Endothelial cell of umbilical vein (primary cell): ENCODE data around the gene SOX8. TPM values are rescaled to one million over a fixed set of nuclear protein-coding genes. Genes with fewer than 3 reads are reported as not detected.

Experiments used
- BruUV-seq: library from RNA; stranded (reverse); fragments of 400-500 nt; replicated peaks from 2 replicates; lab custom pipeline; 2021; lab: Mats Ljungman, UMichigan
- CTCF ChIA-PET: fragments of 300-600, 350-600 bp; sonication (Branson Sonifier 250); formaldehyde crosslinking; loops from one replicate; lab custom pipeline; 2021; ENCODE audit warnings: antibody characterized with exemption, inconsistent platforms; lab: Charles Lee
- POLR2A ChIA-PET: fragments of 300-600, 350-600 bp; sonication (Branson Sonifier 250); formaldehyde crosslinking; loops from one replicate; lab custom pipeline; 2021; ENCODE audit warnings: antibody characterized with exemption, inconsistent platforms; lab: Charles Lee
- DNase-seq: peaks from one replicate; pipeline ENCODE4 v3.0.0-alpha.2; 2011; ENCODE audit warnings: low read depth, low spot score
- FAIRE-seq: peaks from 2 replicates; lab custom pipeline; 2011; peaks lifted over from hg19 to GRCh38; lab: Jason Lieb, UNC
- H2AFZ ChIP-seq: 2 replicates; pipeline ENCODE4 v1.6.0; 2012; ENCODE audit warnings: low read depth, low read length, control low read depth, inconsistent platforms
- H3K27ac ChIP-seq: 2 replicates; pipeline ENCODE4 v1.5.1; 2011; ENCODE audit warnings: low read depth, mild to moderate bottlenecking, control low read depth, low read length, moderate library complexity; ENCODE audit not compliant: insufficient read depth
- H3K27me3 ChIP-seq, 2 experiments: 2 replicates each; pipeline versions ENCODE4 v1.6.0 to v1.6.1; 2011; ENCODE audit warnings: low read length in 2 of 2, mixed read lengths in 1 of 2; ENCODE audit not compliant: control insufficient read depth in 2 of 2, insufficient read depth in 2 of 2
- H3K36me3 ChIP-seq, 2 experiments: 2 replicates in 1 of 2; 3 replicates in 1 of 2; pipeline ENCODE4 v1.5.1; 2011; ENCODE audit warnings: low read length in 2 of 2, mild to moderate bottlenecking in 1 of 2, moderate library complexity in 1 of 2; ENCODE audit not compliant: control insufficient read depth in 2 of 2, insufficient read depth in 2 of 2; ENCODE audit errors: extremely low read depth in 1 of 2
- H3K4me1 ChIP-seq: 3 replicates; pipeline ENCODE4 v1.5.1; 2011; ENCODE audit warnings: mild to moderate bottlenecking, low read length; ENCODE audit not compliant: control insufficient read depth, insufficient read depth; ENCODE audit errors: extremely low read depth
- H3K4me2 ChIP-seq: 2 replicates; pipeline ENCODE4 v1.6.1; 2011; ENCODE audit warnings: low read length, control low read depth, mixed read lengths; ENCODE audit not compliant: insufficient read depth
- H3K4me3 ChIP-seq, 3 experiments: fragments of 200-600 bp in 1 of 3; sonication (generic), shearing (Covaris generic) in 1 of 3; replicated peaks in 1 of 3; 2 replicates each; pipeline ENCODE4 v1.5.1; 2011 to 2016; ENCODE audit warnings: control low read depth in 3 of 3, low read length in 3 of 3, mild to moderate bottlenecking in 2 of 3, inconsistent platforms in 1 of 3, low read depth in 1 of 3, moderate library complexity in 1 of 3; ENCODE audit not compliant: insufficient read depth in 1 of 3
- H3K79me2 ChIP-seq: 2 replicates; pipeline ENCODE4 v1.6.0; 2012; ENCODE audit warnings: low read length, inconsistent platforms; ENCODE audit not compliant: control insufficient read depth, insufficient read depth
- H3K9ac ChIP-seq: replicated peaks from 2 replicates; pipeline ENCODE3; 2011; ENCODE audit warnings: low read length, control low read depth; ENCODE audit not compliant: insufficient read depth; ENCODE audit errors: extremely low read depth
- H3K9me1 ChIP-seq: replicated peaks from 3 replicates; pipeline ENCODE4 v1.6.0; 2011; ENCODE audit warnings: mild to moderate bottlenecking, low read length; ENCODE audit not compliant: control insufficient read depth, insufficient read depth; ENCODE audit errors: extremely low read depth
- H3K9me3 ChIP-seq: replicated peaks from 2 replicates; pipeline ENCODE4 v1.5.1; 2012; ENCODE audit warnings: low read length, inconsistent platforms; ENCODE audit not compliant: control insufficient read depth, insufficient read depth
- H4K20me1 ChIP-seq: replicated peaks from 2 replicates; pipeline ENCODE3; 2011; ENCODE audit warnings: mild to moderate bottlenecking, low read length; ENCODE audit not compliant: control insufficient read depth, insufficient read depth; ENCODE audit errors: extremely low read depth
- CTCF ChIP-seq, 2 donors: IDR thresholded peaks; 1 replicate in 1 of 2; 2 replicates in 1 of 2; pipeline ENCODE4 v1.5.1; 2011; ENCODE audit warnings: low read length in 2 of 2, mild to moderate bottlenecking in 2 of 2, moderate library complexity in 2 of 2, control low read depth in 1 of 2, inconsistent platforms in 1 of 2, low read depth in 1 of 2; ENCODE audit not compliant: insufficient read depth in 1 of 2; ENCODE audit errors: extremely low read depth in 1 of 2
- EZH2 ChIP-seq: IDR thresholded peaks from 2 replicates; pipeline ENCODE4 v1.6.1; 2012; ENCODE audit warnings: borderline replicate concordance, low read depth, mild to moderate bottlenecking, moderate library complexity, low read length, inconsistent platforms; ENCODE audit not compliant: severe bottlenecking
- FOS ChIP-seq: IDR thresholded peaks from 2 replicates; pipeline ENCODE4 v1.6.1; 2011; ENCODE audit warnings: mild to moderate bottlenecking, low read length, moderate library complexity, borderline replicate concordance; ENCODE audit not compliant: insufficient read depth
- GATA2 ChIP-seq: IDR thresholded peaks from 2 replicates; pipeline ENCODE4 v1.7.0; 2011; ENCODE audit warnings: low read depth, mild to moderate bottlenecking, moderate library complexity, mixed read lengths, low read length; ENCODE audit not compliant: insufficient read length, insufficient read depth
- JUN ChIP-seq: IDR thresholded peaks from 2 replicates; pipeline ENCODE4 v1.6.1; 2011; ENCODE audit warnings: borderline replicate concordance, low read depth; ENCODE audit not compliant: insufficient read length, insufficient read depth
- MYC ChIP-seq: IDR thresholded peaks from one replicate; pipeline ENCODE4 v1.6.1; 2011; ENCODE audit warnings: mild to moderate bottlenecking, low read depth, low read length
- POLR2A ChIP-seq: IDR thresholded peaks from 2 replicates; pipeline ENCODE4 v1.6.1; 2012; ENCODE audit warnings: low read depth, mild to moderate bottlenecking, control low read depth, low read length
- POLR2AphosphoS5 ChIP-seq: IDR thresholded peaks from 2 replicates; pipeline ENCODE4 v1.6.1; 2012; ENCODE audit warnings: low read depth, mild to moderate bottlenecking, control low read depth, low read length, moderate library complexity; ENCODE audit not compliant: insufficient read depth
- dilution Hi-C: fragments of 300-500 bp; cut with MboI; formaldehyde crosslinking; loops from one replicate; pipeline ENCODE4 v1.15.0; 2019; ENCODE audit warnings: low sequenced_read_pairs; ENCODE audit not compliant: extremely low pct_ligation_motif_present
- intact Hi-C: fragments of 100-400 bp; cut with micrococcal nuclease; formaldehyde crosslinking; loops from one replicate; pipeline ENCODE4 v1.10.0; 2022
- polyA plus RNA-seq, 4 experiments: library from polyadenylated mRNA; depleted of rRNA in 3 of 4; stranded (reverse) in 3 of 4; unstranded in 1 of 4; fragments of >200 nt; gene quantifications; 2 replicates each; pipeline versions ENCODE4 v1.2.1 to v1.2.3, GENCODE V29; 2011 to 2012; ENCODE audit warnings: missing spikeins in 1 of 4
- total RNA-seq: library from RNA; stranded (reverse); gene quantifications from 2 replicates; pipeline ENCODE4 v1.2.3, GENCODE V29; 2021
- TF ChIP-seq, protein P1 (sequence below): IDR thresholded peaks from 2 replicates; pipeline ENCODE4 v1.6.1; 2011; ENCODE audit not compliant: insufficient read depth, insufficient read length

Gene SOX8
- total and polyA plus RNA-seq, 2 donors (not counting 3 experiments of a cell fraction or from before 2014, with no cell fraction given): 0.52 to 0.53 TPM

- Histone ChIP-seq H3K4me1 (no peaks in the 10 kb centered on the region), H3K27me3 (peaks cover 1 to 3% of the 10 kb centered on the region in 2 experiments), H3K4me3 (no peak overlapping the region), H3K79me2 (no peaks in the 10 kb centered on the region), H3K9ac (no peak overlapping the region), H3K9me1 (no peaks in the 10 kb centered on the region), H4K20me1 (no peaks in the 10 kb centered on the region), H3K9me3 (no peaks in the 10 kb centered on the region), H3K36me3 (no peaks in the 10 kb centered on the region), H3K27ac (no peak overlapping the region), H3K4me2 (no peak overlapping the region), H2AFZ (no peak overlapping the region)
- intact Hi-C loops (no loop called here), dilution Hi-C loops (no loop called here)
- ChIA-PET POLR2A (no interaction called here), CTCF (no interaction called here)
- TF ChIP-seq GATA2 (no peak), MYC (no peak), CTCF (IDR thresholded peaks at IDR 0.05; ENCODE audit: extremely low read depth in 1 of 2, insufficient read depth in 1 of 2, low read depth in 1 of 2, low read length in 2 of 2) (no peak), JUN (no peak), FOS (no peak), EZH2 (no peak), POLR2AphosphoS5 (no peak), POLR2A (no peak)
- TF ChIP-seq, protein P1, sequence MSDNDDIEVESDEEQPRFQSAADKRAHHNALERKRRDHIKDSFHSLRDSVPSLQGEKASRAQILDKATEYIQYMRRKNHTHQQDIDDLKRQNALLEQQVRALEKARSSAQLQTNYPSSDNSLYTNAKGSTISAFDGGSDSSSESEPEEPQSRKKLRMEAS: no peak
- BruUV-seq: no TSS peak
- DNase-seq (no peak), FAIRE-seq (no peak)
Observed at GRCh38 chr16:987906-988305, 6.3 kb downstream of the SOX8 start.
